Liver (tissue), 9 donors: ENCODE measurements around the gene SPIN1. TPM values are rescaled to one million over a fixed set of nuclear protein-coding genes. Genes with fewer than 3 reads are reported as not detected.
"Not testable (repeated sequence)": the region's sequence is repeated elsewhere in the genome, so short reads cannot be mapped to it uniquely, and the experiment has no call there.

ENCODE experiments used
- DNase-seq: peaks from one replicate; pipeline ENCODE4 v3.0.0-alpha.2; 2017; ENCODE audit warnings: low spot score
- H3K27ac ChIP-seq, 2 donors: one replicate each; pipeline ENCODE4 v1.7.0; 2013; ENCODE audit warnings: inconsistent platforms in 2 of 2, low read length in 2 of 2, control low read depth in 1 of 2, low read depth in 1 of 2, mild to moderate bottlenecking in 1 of 2
- H3K27me3 ChIP-seq, 4 donors: one replicate each; pipeline versions ENCODE4 v1.6.1 to v1.7.0; 2013; ENCODE audit warnings: low read length in 3 of 4, inconsistent platforms in 1 of 4, mild to moderate bottlenecking in 1 of 4, moderate library complexity in 1 of 4; ENCODE audit not compliant: control insufficient read depth in 4 of 4, insufficient read depth in 4 of 4
- H3K36me3 ChIP-seq, 4 donors: one replicate each; pipeline versions ENCODE4 v1.6.1 to v1.7.0; 2013; ENCODE audit warnings: low read length in 3 of 4, mild to moderate bottlenecking in 3 of 4, low read depth in 1 of 4, moderate library complexity in 1 of 4; ENCODE audit not compliant: control insufficient read depth in 4 of 4, insufficient read depth in 3 of 4
- H3K4me1 ChIP-seq, 4 donors: one replicate each; pipeline versions ENCODE4 v1.6.1 to v1.7.0; 2013; ENCODE audit warnings: low read length in 3 of 4, mild to moderate bottlenecking in 3 of 4, moderate library complexity in 1 of 4; ENCODE audit not compliant: control insufficient read depth in 4 of 4, insufficient read depth in 4 of 4
- H3K4me3 ChIP-seq, 3 donors: one replicate each; pipeline versions ENCODE4 v1.6.1 to v1.7.0; 2013; ENCODE audit warnings: low read length in 3 of 3, control low read depth in 1 of 3, low read depth in 1 of 3, mild to moderate bottlenecking in 1 of 3
- H3K9ac ChIP-seq, 2 donors: one replicate each; pipeline ENCODE4 v1.7.0; 2013; ENCODE audit warnings: low read length in 2 of 2, mild to moderate bottlenecking in 2 of 2, moderate library complexity in 2 of 2, control low read depth in 1 of 2, low read depth in 1 of 2
- H3K9me3 ChIP-seq, 4 donors: one replicate each; pipeline versions ENCODE4 v1.6.1 to v1.7.0; 2013; ENCODE audit warnings: low read length in 3 of 4; ENCODE audit not compliant: control insufficient read depth in 4 of 4
- ATF3 ChIP-seq: IDR thresholded peaks from 2 replicates; pipeline ENCODE4 v1.6.1; 2016; ENCODE audit warnings: antibody characterized with exemption
- CTCF ChIP-seq: fragments of 150-350 bp; IDR thresholded peaks from 2 replicates; pipeline ENCODE4 v1.5.1; 2017; ENCODE audit warnings: improper control_type of control experiment, low read depth, low read length; ENCODE audit not compliant: missing input control
- EGR1 ChIP-seq, 2 donors: IDR thresholded peaks; 2 replicates each; pipeline ENCODE4 v1.6.1; 2016 to 2018; ENCODE audit warnings: antibody characterized with exemption in 2 of 2, low read depth in 2 of 2
- FOXA1 ChIP-seq: IDR thresholded peaks from 2 replicates; pipeline ENCODE4 v1.6.1; 2016; ENCODE audit warnings: antibody characterized with exemption
- FOXA2 ChIP-seq: IDR thresholded peaks from 2 replicates; pipeline ENCODE4 v1.6.1; 2016; ENCODE audit warnings: antibody characterized with exemption
- GABPA ChIP-seq, 2 donors: IDR thresholded peaks in 1 of 2; conservative IDR thresholded peaks in 1 of 2; 2 replicates each; pipeline ENCODE4 v1.6.1; 2016; ENCODE audit warnings: antibody characterized with exemption in 2 of 2, mild to moderate bottlenecking in 1 of 2, moderate library complexity in 1 of 2
- HNF4A ChIP-seq, 2 donors: conservative IDR thresholded peaks; 2 replicates each; pipeline ENCODE4 v1.6.1; 2016; ENCODE audit warnings: antibody characterized with exemption in 2 of 2, mild to moderate bottlenecking in 2 of 2
- HNF4G ChIP-seq: IDR thresholded peaks from 2 replicates; pipeline ENCODE4 v1.6.1; 2016; ENCODE audit warnings: antibody characterized with exemption
- NR2F2 ChIP-seq: IDR thresholded peaks from 2 replicates; pipeline ENCODE4 v1.6.1; 2016; ENCODE audit warnings: antibody characterized with exemption
- RXRA ChIP-seq, 2 donors: IDR thresholded peaks; 2 replicates each; pipeline ENCODE4 v1.6.1; 2017 to 2018; ENCODE audit warnings: antibody characterized with exemption in 2 of 2, mild to moderate bottlenecking in 1 of 2
- SP1 ChIP-seq: IDR thresholded peaks from 2 replicates; pipeline ENCODE4 v1.6.1; 2018; ENCODE audit warnings: antibody characterized with exemption, mild to moderate bottlenecking
- YY1 ChIP-seq: IDR thresholded peaks from 2 replicates; pipeline ENCODE4 v1.6.1; 2016; ENCODE audit warnings: antibody characterized with exemption, mild to moderate bottlenecking
- WGBS: extraction: QIAGEN DNeasy Blood & Tissue Kit; methylation state at CpG from one replicate; pipeline ENCODE4 v1.1.7; 2013; 5-methylcytosine and 5-hydroxymethylcytosine counted together
- polyA plus RNA-seq, 2 donors: library from polyadenylated mRNA; stranded (reverse) in 1 of 2; unstranded in 1 of 2; fragments of 200-250 nt in 1 of 2; fragments of >200 nt in 1 of 2; fragmentation: Nextera tagmentation in 1 of 2; extraction: Ambion mirVana in 1 of 2; gene quantifications; one replicate each; pipeline versions ENCODE4 v1.2.1 to v1.2.3, GENCODE V29; 2013 to 2015
- total RNA-seq, 2 donors: library from RNA; depleted of rRNA; stranded (reverse); fragments of >200 nt; gene quantifications; one replicate each; pipeline ENCODE4 v1.2.3, GENCODE V29; 2014
- TF ChIP-seq, protein P1 (sequence below): IDR thresholded peaks from 2 replicates; pipeline ENCODE4 v1.6.1; 2016; ENCODE audit warnings: antibody characterized with exemption, mild to moderate bottlenecking
- TF ChIP-seq, protein P2 (sequence below): IDR thresholded peaks from 2 replicates; pipeline ENCODE4 v1.6.1; 2016; ENCODE audit warnings: antibody characterized with exemption
- TF ChIP-seq, protein P3 (sequence below): IDR thresholded peaks from 2 replicates; pipeline ENCODE4 v1.6.1; 2016; ENCODE audit warnings: antibody characterized with exemption
- donor health status: healthy.
- donor health status: healthy.
- donor health status: healthy.
- donor health status: healthy.
- donor health status: healthy.

SPIN1 gene
- total and polyA plus RNA-seq, 4 donors = 9.0 to 30.3 (median 18.6) TPM

- Histone ChIP-seq H3K9me3 (no peaks in the 10 kb centered on the region), H3K27ac (no peak overlapping the region), H3K36me3 (no peaks in the 10 kb centered on the region), H3K27me3 (no peaks in the 10 kb centered on the region), H3K9ac (no peak overlapping the region), H3K4me1 (no peaks in the 10 kb centered on the region), H3K4me3 (no peak overlapping the region)
- WGBS = 81% methylated on average over 2 of the region's 2 CpGs
- DNase-seq = no peak
- TF ChIP-seq EGR1 (IDR thresholded peaks at IDR 0.05; ENCODE audit: low read depth in 2 of 2) (no peak), SP1 (no peak), GABPA (IDR thresholded peaks at IDR 0.05 in 1 of 2, conservative IDR thresholded peaks at IDR 0.05 in 1 of 2) (no peak), YY1 (no peak), FOXA2 (no peak)
- TF ChIP-seq, protein P1, sequence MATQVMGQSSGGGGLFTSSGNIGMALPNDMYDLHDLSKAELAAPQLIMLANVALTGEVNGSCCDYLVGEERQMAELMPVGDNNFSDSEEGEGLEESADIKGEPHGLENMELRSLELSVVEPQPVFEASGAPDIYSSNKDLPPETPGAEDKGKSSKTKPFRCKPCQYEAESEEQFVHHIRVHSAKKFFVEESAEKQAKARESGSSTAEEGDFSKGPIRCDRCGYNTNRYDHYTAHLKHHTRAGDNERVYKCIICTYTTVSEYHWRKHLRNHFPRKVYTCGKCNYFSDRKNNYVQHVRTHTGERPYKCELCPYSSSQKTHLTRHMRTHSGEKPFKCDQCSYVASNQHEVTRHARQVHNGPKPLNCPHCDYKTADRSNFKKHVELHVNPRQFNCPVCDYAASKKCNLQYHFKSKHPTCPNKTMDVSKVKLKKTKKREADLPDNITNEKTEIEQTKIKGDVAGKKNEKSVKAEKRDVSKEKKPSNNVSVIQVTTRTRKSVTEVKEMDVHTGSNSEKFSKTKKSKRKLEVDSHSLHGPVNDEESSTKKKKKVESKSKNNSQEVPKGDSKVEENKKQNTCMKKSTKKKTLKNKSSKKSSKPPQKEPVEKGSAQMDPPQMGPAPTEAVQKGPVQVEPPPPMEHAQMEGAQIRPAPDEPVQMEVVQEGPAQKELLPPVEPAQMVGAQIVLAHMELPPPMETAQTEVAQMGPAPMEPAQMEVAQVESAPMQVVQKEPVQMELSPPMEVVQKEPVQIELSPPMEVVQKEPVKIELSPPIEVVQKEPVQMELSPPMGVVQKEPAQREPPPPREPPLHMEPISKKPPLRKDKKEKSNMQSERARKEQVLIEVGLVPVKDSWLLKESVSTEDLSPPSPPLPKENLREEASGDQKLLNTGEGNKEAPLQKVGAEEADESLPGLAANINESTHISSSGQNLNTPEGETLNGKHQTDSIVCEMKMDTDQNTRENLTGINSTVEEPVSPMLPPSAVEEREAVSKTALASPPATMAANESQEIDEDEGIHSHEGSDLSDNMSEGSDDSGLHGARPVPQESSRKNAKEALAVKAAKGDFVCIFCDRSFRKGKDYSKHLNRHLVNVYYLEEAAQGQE = no peak
- TF ChIP-seq, protein P2, sequence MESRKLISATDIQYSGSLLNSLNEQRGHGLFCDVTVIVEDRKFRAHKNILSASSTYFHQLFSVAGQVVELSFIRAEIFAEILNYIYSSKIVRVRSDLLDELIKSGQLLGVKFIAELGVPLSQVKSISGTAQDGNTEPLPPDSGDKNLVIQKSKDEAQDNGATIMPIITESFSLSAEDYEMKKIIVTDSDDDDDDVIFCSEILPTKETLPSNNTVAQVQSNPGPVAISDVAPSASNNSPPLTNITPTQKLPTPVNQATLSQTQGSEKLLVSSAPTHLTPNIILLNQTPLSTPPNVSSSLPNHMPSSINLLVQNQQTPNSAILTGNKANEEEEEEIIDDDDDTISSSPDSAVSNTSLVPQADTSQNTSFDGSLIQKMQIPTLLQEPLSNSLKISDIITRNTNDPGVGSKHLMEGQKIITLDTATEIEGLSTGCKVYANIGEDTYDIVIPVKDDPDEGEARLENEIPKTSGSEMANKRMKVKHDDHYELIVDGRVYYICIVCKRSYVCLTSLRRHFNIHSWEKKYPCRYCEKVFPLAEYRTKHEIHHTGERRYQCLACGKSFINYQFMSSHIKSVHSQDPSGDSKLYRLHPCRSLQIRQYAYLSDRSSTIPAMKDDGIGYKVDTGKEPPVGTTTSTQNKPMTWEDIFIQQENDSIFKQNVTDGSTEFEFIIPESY = no peak
Measured at GRCh38 chr9:88342246-88342645, 46.0 kb upstream of the SPIN1 start.

- Histone ChIP-seq H3K4me1 (no peaks in the 10 kb centered on the region), H3K9ac (no peak overlapping the region), H3K27ac (no peak overlapping the region), H3K4me3 (no peak overlapping the region), H3K36me3 (no peaks in the 10 kb centered on the region), H3K27me3 (no peaks in the 10 kb centered on the region), H3K9me3 (no peaks in the 10 kb centered on the region)
- TF ChIP-seq ATF3 (no peak), HNF4A (conservative IDR thresholded peaks at IDR 0.05) (no peak), FOXA2 (no peak), GABPA (IDR thresholded peaks at IDR 0.05 in 1 of 2, conservative IDR thresholded peaks at IDR 0.05 in 1 of 2) (no peak), HNF4G (no peak), NR2F2 (no peak), FOXA1 (no peak), CTCF (no peak), YY1 (no peak), RXRA (IDR thresholded peaks at IDR 0.05) (no peak), SP1 (no peak), EGR1 (IDR thresholded peaks at IDR 0.05; ENCODE audit: low read depth in 2 of 2) (no peak)
- TF ChIP-seq, protein P1 = no peak
- TF ChIP-seq, protein P2 = no peak
- TF ChIP-seq, protein P3, sequence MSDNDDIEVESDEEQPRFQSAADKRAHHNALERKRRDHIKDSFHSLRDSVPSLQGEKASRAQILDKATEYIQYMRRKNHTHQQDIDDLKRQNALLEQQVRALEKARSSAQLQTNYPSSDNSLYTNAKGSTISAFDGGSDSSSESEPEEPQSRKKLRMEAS = no peak
- 71% methylated on average over 7 of the region's 7 CpGs for WGBS
- no peak for DNase-seq
Measured at GRCh38 chr9:88344013-88344412, 44.2 kb upstream of the SPIN1 start.

- not testable (repeated sequence) for H3K27me3 ChIP-seq, H3K36me3 ChIP-seq, H3K4me3 ChIP-seq, H3K4me1 ChIP-seq, H3K27ac ChIP-seq, H3K9me3 ChIP-seq, H3K9ac ChIP-seq, DNase-seq
- 83% methylated on average over 5 of the region's 5 CpGs for WGBS
Measured at GRCh38 chr9:88350354-88350753, 37.9 kb upstream of the SPIN1 start.
